GM12878 (cell line): Measurements from ENCODE around the gene CFLAR. TPM values are rescaled to one million over a fixed set of nuclear protein-coding genes. Genes with fewer than 3 reads are reported as not detected.

Source experiments
- ASH2L ChIP-seq: fragments of 300-600, 200-600 bp; sonication (generic); IDR thresholded peaks from 2 replicates; pipeline ENCODE4 v1.6.1; 2017; ENCODE audit warnings: low read depth, mild to moderate bottlenecking, borderline replicate concordance
- CREM ChIP-seq: IDR thresholded peaks from 2 replicates; pipeline ENCODE4 v1.6.1; 2014; ENCODE audit warnings: antibody characterized with exemption, low read depth
- CTCF ChIP-seq, 3 experiments: IDR thresholded peaks in 2 of 3; conservative IDR thresholded peaks in 1 of 3; 2 replicates each; pipeline ENCODE4 v1.5.1; 2011; ENCODE audit warnings: low read depth in 3 of 3, low read length in 3 of 3, mild to moderate bottlenecking in 3 of 3, control low read depth in 2 of 3, moderate library complexity in 2 of 3, inconsistent platforms in 1 of 3, mixed read lengths in 1 of 3; ENCODE audit not compliant: control insufficient read depth in 2 of 3, insufficient read depth in 1 of 3; ENCODE audit errors: extremely low read depth in 1 of 3
- CUX1 ChIP-seq: IDR thresholded peaks from 2 replicates; pipeline ENCODE4 v1.6.1; 2012; ENCODE audit warnings: improper control_type of control experiment, low read depth, low read length; ENCODE audit not compliant: insufficient replicate concordance
- HDAC2 ChIP-seq: fragments of 200-600 bp; sonication (generic); IDR thresholded peaks from 2 replicates; pipeline ENCODE4 v1.6.1; 2017
- IRF4 ChIP-seq: IDR thresholded peaks from 2 replicates; pipeline ENCODE4 v1.6.1; 2011; ENCODE audit warnings: low read depth, low read length
- IRF5 ChIP-seq: fragments of 450-650 bp; IDR thresholded peaks from 2 replicates; pipeline ENCODE4 v1.6.1; 2017; ENCODE audit warnings: borderline replicate concordance
- KLF5 ChIP-seq: fragments of 450-650 bp; IDR thresholded peaks from 2 replicates; pipeline ENCODE4 v1.6.1; 2014; ENCODE audit warnings: mild to moderate bottlenecking; ENCODE audit not compliant: partially characterized antibody
- MTA2 ChIP-seq: fragments of 450-650 bp; IDR thresholded peaks from 2 replicates; pipeline ENCODE4 v1.6.1; 2016; ENCODE audit warnings: low read depth, mild to moderate bottlenecking, moderate library complexity
- NR2F1 ChIP-seq: fragments of 450-650 bp; conservative IDR thresholded peaks from 2 replicates; pipeline ENCODE4 v1.6.1; 2017; ENCODE audit warnings: mild to moderate bottlenecking
- RAD51 ChIP-seq: fragments of 450-650 bp; IDR thresholded peaks from 2 replicates; pipeline ENCODE4 v1.6.1; 2016; ENCODE audit warnings: moderate library complexity, mild to moderate bottlenecking, inconsistent platforms
- RFX5 ChIP-seq: IDR thresholded peaks from 2 replicates; pipeline ENCODE4 v1.6.1; 2011; ENCODE audit warnings: low read depth, low read length, improper control_type of control experiment
- SIN3A ChIP-seq: IDR thresholded peaks from 2 replicates; pipeline ENCODE4 v1.6.1; 2012; ENCODE audit warnings: low read depth, low read length, improper control_type of control experiment
- SKIL ChIP-seq: fragments of 450-650 bp; IDR thresholded peaks from 2 replicates; pipeline ENCODE4 v1.6.1; 2017; ENCODE audit warnings: mild to moderate bottlenecking, low read depth, inconsistent platforms; ENCODE audit not compliant: poor library complexity, severe bottlenecking
- ZBTB33 ChIP-seq: fragments of 450-650 bp; IDR thresholded peaks from 2 replicates; pipeline ENCODE4 v1.6.1; 2017; ENCODE audit warnings: mild to moderate bottlenecking
- ZSCAN29 ChIP-seq: fragments of 450-650 bp; IDR thresholded peaks from 2 replicates; pipeline ENCODE4 v1.6.1; 2017; ENCODE audit warnings: mild to moderate bottlenecking, moderate library complexity
- ZZZ3 ChIP-seq: IDR thresholded peaks from 2 replicates; pipeline ENCODE4 v1.6.1; 2011; ENCODE audit warnings: low read depth; ENCODE audit not compliant: control insufficient read depth, insufficient read length
- polyA plus RNA-seq, 11 experiments: library from polyadenylated mRNA; depleted of rRNA in 4 of 11; unstranded in 6 of 11; stranded (reverse) in 5 of 11; fragments of >200 nt; fragmentation: Nextera tagmentation in 4 of 11; fragmentation: Illumina TruSeq in 1 of 11; extraction: Ambion mirVana in 4 of 11; extraction: Trizol in 1 of 11; gene quantifications; 1 replicate in 1 of 11; 2 replicates in 10 of 11; pipeline versions ENCODE4 v1.2.1 to v1.2.3, GENCODE V29; 2011 to 2016; ENCODE audit warnings: inconsistent platforms in 2 of 11, missing spikeins in 2 of 11, low read depth in 1 of 11
- total RNA-seq, 4 experiments: library from RNA; depleted of rRNA in 3 of 4; stranded (reverse); fragments of >200 nt in 3 of 4; fragmentation: Illumina TruSeq in 1 of 4; extraction: Trizol in 1 of 4; gene quantifications; 2 replicates each; pipeline versions ENCODE4 v1.2.1 to v1.2.3, GENCODE V29; 2013 to 2021

CFLAR gene
- total and polyA plus RNA-seq, 10 of the 15 experiments (the other 5 are each of a cell fraction or from before 2014, with no cell fraction given) = 80.6 to 181 (median 101) TPM

- TF ChIP-seq CTCF (IDR thresholded peaks at IDR 0.05 in 2 of 3, conservative IDR thresholded peaks at IDR 0.05 in 1 of 3; ENCODE audit: control insufficient read depth in 2 of 3, extremely low read depth in 1 of 3, insufficient read depth in 1 of 3, low read depth in 3 of 3, low read length in 3 of 3) (no peak), NR2F1 (no peak), CUX1 (no peak), IRF5 (no peak), SKIL (peak; percentile 87), ZSCAN29 (no peak), ASH2L (no peak), MTA2 (no peak; the same call in 1 of the 2 replicates), ZZZ3 (no peak), RAD51 (peak; percentile 85), RFX5 (no peak), CREM (peak; percentile 84; the same call in 1 of the 2 replicates), KLF5 (no peak), IRF4 (peak; percentile 84), ZBTB33 (no peak), HDAC2 (no peak), SIN3A (no peak)
Observed at GRCh38 chr2:201128933-201129505, 13.1 kb downstream of the CFLAR start (continued).
